Glomerular endothelial cell (primary cell): ENCODE results near the gene TNK2. TPM values are rescaled to one million over a fixed set of nuclear protein-coding genes. Genes with fewer than 3 reads are reported as not detected.

Experiments used
- DNase-seq: peaks from one replicate; pipeline ENCODE4 v3.0.0-alpha.2; 2011; ENCODE audit warnings: low read depth, low spot score; ENCODE audit errors: extremely low read depth
- total RNA-seq: library from RNA; depleted of rRNA; stranded (reverse); fragments of >200 nt; gene quantifications from 2 replicates; pipeline ENCODE4 v1.2.3, GENCODE V29; 2015

Gene TNK2
- total RNA-seq, 1 donor from 2014 or later: 40.9 TPM

DNA sequence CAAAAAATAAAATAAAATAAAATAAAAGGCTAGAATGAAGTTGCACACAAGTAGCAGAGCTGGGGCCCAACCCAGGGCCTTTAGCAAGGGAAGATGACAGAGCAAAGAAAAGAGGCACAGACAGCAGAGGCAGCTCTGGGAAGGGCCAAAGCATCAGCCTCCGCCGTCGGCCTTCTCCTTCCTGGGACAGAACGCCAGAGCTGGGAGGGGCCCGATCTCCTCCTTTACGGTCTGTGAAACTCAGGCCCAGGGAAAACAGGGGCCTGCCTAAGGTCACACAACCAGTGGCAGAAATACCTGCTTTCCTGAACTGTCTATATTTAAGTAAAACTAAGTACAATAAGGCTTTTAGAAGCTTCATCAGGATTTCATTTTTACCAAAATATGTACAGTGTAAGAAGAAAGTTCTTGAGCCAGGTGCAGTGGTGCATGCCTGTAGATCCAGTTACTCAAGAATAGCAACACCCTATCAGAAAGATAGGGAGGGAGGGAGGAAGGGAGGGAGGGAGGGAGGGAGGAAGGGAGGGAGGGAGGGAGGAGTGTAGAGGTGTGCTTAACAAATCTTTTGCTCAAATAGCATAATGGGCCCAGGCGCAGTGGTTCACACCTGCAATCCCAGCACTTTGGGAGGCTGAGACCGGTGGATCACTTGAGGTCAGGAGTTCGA, 53.6 kb downstream of the TNK2 start:
- DNase-seq: no peak

DNA sequence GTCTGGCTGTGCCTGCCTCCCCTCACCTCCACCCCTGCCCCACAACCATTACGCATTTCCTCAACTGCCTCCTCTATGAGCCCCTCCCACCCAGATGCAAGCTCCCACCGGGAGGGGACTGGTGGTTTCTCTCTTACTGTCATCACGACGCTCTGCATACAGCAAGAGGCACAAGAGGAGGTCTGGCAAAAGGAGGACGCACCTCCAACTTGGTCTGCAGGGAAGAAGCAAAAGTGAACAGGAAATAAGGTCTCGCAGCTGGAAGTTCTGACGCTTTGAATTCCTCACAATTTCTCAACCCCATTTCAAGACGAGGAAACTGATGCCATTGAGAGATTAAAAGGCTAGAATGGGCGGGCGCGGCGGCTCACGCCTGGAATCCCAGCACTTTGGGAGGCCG, 54.4 kb downstream of the TNK2 start:
- DNase-seq: no peak

- DNase-seq: no peak
Measured at GRCh38 chr3:195853036-195853435, 55.3 kb downstream of the TNK2 start.

- peak; percentile 78 for DNase-seq
Measured at GRCh38 chr3:195850857-195851543, 57.4 kb downstream of the TNK2 start.

DNA sequence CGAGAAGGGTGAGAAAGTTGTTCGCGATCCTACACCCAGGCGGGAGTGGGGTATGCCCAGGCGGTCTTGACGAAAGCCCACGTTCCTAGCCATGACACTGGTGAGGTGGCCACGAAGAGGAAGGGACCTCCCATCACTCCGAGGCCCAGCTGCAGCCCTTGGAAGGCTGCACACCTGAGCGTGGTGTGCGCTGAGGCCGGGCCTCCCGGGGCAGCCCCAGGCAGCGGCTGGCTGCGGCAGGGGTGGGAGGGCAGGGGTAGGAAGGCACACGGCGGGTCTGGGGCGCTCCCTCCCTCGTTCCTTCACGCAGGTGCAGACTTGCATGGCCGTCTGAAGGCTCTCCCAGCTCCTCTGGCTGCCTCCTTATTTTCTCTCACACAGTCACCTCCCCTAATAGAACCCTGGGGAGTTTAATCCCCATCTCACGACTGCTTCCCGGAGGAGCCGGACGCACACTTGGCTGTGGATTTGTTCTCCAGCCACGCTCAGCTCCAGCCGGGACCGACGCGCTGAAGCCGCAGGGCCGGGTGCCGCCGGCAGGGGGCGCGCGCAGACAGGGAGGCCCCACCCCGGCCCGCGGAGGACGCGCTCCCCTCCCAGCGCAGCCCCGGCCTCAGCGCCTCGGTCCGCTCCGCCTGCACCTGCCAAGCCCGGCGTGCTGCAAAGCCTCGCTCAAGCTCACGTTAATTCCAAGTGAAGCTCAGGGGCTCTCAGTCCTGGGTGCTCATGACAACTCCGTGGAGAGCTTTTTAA, 58.9 kb downstream of the TNK2 start:
- no peak for DNase-seq

- DNase-seq: no peak
Measured at GRCh38 chr3:195847055-195847950, 61.0 kb downstream of the TNK2 start.

DNA sequence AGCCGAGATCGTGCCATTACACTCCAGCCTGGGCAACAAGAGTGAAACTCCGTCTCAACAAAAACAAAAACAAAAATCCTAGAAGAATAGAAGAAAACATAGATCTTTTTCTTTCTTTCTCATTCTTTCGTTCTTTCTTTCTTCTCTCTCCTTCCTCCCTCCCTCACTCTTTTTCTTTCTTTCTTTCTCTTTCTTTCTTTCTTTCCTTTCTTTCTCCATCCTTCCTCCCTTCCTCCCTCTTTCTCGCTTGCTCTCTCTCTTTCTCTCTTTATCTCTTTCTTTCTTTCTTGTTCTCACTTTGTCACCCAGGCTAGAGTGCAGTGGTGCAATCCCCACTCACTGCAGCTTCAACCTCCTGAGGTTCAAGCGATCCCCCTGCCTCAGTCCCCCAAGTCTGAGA, 62.9 kb downstream of the TNK2 start:
- DNase-seq: no peak

GRCh38 chr3:195844671-195845218, 63.6 kb downstream of the TNK2 start:
- no peak for DNase-seq

DNA sequence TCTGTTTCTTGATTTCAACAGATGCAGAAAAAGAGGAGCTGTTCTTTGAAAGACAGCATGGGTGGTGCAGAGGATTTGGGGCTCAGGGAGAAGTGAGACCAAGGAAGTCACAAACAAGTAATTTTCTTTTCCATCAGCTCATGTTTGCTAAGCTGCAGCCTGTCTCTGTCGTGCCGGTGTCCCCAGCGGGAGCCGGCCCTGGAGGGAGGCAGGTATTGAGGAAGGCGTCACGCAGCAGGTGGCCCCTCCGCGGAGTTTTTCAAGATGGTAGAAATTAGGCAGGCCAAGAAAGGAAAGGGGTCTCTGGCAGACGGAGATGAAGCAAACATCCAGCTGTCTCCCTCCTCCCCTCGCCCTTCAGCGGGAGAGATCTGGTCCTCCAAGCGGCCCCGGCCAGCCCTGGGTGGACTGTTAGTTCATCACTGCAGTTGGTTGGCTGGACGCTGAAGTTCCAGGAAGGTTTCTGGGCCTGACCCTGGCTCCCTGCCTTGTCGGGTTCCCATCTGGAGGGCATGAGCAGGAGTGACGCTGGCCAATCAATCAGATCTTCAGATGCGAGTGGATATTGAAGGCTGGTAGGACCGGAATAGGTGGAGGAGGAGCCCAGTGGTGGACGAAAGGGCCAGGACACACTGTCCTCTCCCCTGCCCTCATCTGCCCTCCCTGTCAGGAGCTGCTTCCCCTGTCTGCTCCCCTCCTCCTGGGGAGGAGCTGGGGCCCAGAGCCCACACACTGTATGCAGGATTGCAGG, 68.9 kb downstream of the TNK2 start:
- no peak for DNase-seq

GRCh38 chr3:195838714-195839113, 69.6 kb downstream of the TNK2 start:
- no peak for DNase-seq

- DNase-seq: no peak
Measured at GRCh38 chr3:195836476-195837135, 71.7 kb downstream of the TNK2 start.

GRCh38 chr3:195835791-195836190, 72.6 kb downstream of the TNK2 start:
- DNase-seq: no peak

DNA sequence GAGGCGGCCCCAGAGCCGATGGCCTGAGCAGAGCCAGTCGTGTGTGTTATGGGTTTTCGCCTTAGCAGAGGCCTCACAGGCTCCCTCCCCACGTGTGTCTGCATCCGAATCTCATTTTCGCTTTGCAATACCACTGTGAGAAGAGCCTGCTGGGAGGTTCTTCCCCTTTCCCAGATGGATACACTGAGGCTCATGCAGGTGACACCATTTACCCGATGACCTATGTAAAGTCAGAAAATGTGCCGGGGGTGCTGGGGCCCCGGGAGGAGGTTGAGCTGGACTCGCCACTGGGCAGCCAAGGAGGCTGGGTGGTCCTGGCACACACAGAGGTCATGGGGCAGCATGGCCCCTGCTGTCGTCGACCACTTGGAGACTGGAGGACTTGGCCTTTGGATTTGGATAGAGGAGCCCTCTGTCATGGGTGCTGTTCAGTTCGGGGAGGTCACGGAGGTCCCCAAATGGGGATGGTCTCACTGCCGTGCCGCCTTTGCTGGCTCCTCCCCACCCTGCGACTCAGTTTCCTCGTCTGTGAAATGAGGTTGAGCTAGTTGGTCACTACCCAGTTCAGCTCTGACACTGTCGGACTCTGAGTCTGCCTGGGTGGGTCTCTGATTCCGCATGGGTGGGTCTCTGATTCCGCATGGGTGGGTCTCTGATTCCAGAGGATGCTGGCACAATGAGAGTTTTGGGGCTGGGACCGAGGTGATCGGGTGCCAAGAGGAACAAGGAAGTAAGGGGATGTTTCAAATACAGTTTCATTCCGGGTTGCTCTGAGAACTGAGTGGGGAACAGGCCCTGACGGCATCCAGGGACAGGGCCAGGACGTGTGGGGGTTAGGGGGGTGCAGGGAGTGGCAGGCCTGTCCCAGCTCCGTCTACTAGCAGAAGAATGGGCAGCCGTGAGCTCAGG, 73.4 kb downstream of the TNK2 start:
- no peak for DNase-seq

GRCh38 chr3:195829897-195830254, 78.5 kb downstream of the TNK2 start:
- DNase-seq: no peak

DNA sequence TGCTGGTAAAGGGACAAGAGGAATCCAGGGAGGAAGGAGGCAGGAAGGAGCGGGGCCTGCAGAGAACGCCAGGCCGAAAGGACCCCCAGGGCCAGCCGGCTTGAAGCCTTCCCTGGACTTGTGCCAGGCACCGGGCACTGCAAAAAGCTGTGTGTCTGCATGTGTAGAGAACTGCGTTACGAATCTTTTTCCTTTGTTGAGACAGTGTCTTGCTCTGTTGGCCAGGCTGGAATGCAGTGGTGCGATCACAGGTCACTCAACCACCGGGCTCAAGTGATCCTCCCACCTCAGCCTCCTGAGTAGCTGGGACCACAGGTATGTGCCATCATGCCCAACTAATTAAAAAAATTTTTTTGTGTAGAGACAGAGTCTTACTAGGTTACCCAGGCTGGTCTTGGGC, 79.6 kb downstream of the TNK2 start:
- DNase-seq: no peak

GRCh38 chr3:195825857-195826804, 82.2 kb downstream of the TNK2 start:
- DNase-seq: no peak

- DNase-seq: no peak
Measured at GRCh38 chr3:195825191-195825588, 83.2 kb downstream of the TNK2 start.
